Measurements from ENCODE around the gene SLITRK3. TPM values are rescaled to one million over a fixed set of nuclear protein-coding genes. Genes with fewer than 3 reads are reported as not detected.

Gene SLITRK3
- total RNA-seq, 4 donors from 2014 or later = 0.16 to 0.19 TPM; not detected in 2

GRCh38 chr3:165191491-165191890 lies 4.7 kb downstream of the SLITRK3 start:
- ATAC-seq (ENCODE audit: low FRiP score) (no peak), DNase-seq (ENCODE audit: low spot score) (no peak)
- TF ChIP-seq CTCF (IDR thresholded peaks at IDR 0.05) = no peak

- DNase-seq (ENCODE audit: low spot score) = no peak
- ATAC-seq (ENCODE audit: low FRiP score) = no peak
- no peak for TF ChIP-seq CTCF (IDR thresholded peaks at IDR 0.05)
Measured at GRCh38 chr3:165188452-165188851, 7.7 kb downstream of the SLITRK3 start.

- ATAC-seq (ENCODE audit: low FRiP score) (peak; percentile 71), DNase-seq (ENCODE audit: low spot score) (no peak)
- peak in 1 of 3 donors; percentile 23 for TF ChIP-seq CTCF (IDR thresholded peaks at IDR 0.05)
Measured at GRCh38 chr3:165185707-165186327, 10.4 kb downstream of the SLITRK3 start.

- TF ChIP-seq CTCF (IDR thresholded peaks at IDR 0.05) = no peak
- no peak for DNase-seq (ENCODE audit: low spot score)
- no peak for ATAC-seq (ENCODE audit: low FRiP score)
Measured at GRCh38 chr3:165181556-165181955, 14.6 kb downstream of the SLITRK3 start.

- ATAC-seq (ENCODE audit: low FRiP score) = no peak
- DNase-seq (ENCODE audit: low spot score) = no peak
- TF ChIP-seq CTCF (IDR thresholded peaks at IDR 0.05) = no peak
Measured at GRCh38 chr3:165170236-165170635, 25.9 kb downstream of the SLITRK3 start.

- no peak for DNase-seq (ENCODE audit: low spot score)
- no peak for TF ChIP-seq CTCF (IDR thresholded peaks at IDR 0.05)
- no peak for ATAC-seq (ENCODE audit: low FRiP score)
Measured at GRCh38 chr3:165169368-165169767, 26.8 kb downstream of the SLITRK3 start.

GRCh38 chr3:165162883-165163282 lies 33.3 kb downstream of the SLITRK3 start:
- ATAC-seq (ENCODE audit: low FRiP score) (no peak), DNase-seq (ENCODE audit: low spot score) (no peak)
- TF ChIP-seq CTCF (IDR thresholded peaks at IDR 0.05) = no peak
